A673 (cell line): ENCODE measurements around the gene SMIM28. TPM values are rescaled to one million over a fixed set of nuclear protein-coding genes. Genes with fewer than 3 reads are reported as not detected.

ENCODE experiments used
- BruUV-seq: library from RNA; stranded (reverse); fragments of 400-500 nt; replicated peaks from 2 replicates; lab custom pipeline; 2021; lab: Mats Ljungman, UMichigan
- CTCF ChIA-PET: fragments of 300-600 bp; sonication (Branson Sonifier 250); formaldehyde crosslinking; loops from one replicate; lab custom pipeline; 2022; ENCODE audit warnings: antibody characterized with exemption; lab: Charles Lee
- POLR2A ChIA-PET: fragments of 300-600 bp; sonication (Branson Sonifier 250); formaldehyde crosslinking; loops from one replicate; lab custom pipeline; 2022; ENCODE audit warnings: antibody characterized with exemption; ENCODE audit not compliant: low non-redundant PET; lab: Charles Lee
- DNase-seq: peaks from one replicate; pipeline ENCODE4 v3.0.0-alpha.2; 2015; ENCODE audit warnings: low spot score
- H3K27ac ChIP-seq: fragments of 200-600 bp; sonication (generic); 2 replicates; pipeline ENCODE4 v1.5.1; 2016; ENCODE audit warnings: mixed run types, low read depth, mild to moderate bottlenecking, mixed read lengths, antibody characterized with exemption, low read length; ENCODE audit not compliant: poor library complexity, severe bottlenecking
- H3K27me3 ChIP-seq: fragments of 200-600 bp; sonication (generic); replicated peaks from 2 replicates; pipeline ENCODE4 v1.6.1; 2017; ENCODE audit warnings: mixed run types, low read depth, mild to moderate bottlenecking, mixed read lengths, antibody characterized with exemption, low read length; ENCODE audit not compliant: insufficient read depth, poor library complexity
- H3K36me3 ChIP-seq: fragments of 200-600 bp; sonication (generic); 2 replicates; pipeline ENCODE4 v1.6.1; 2016; ENCODE audit warnings: mixed run types, mild to moderate bottlenecking, mixed read lengths, antibody characterized with exemption, low read length; ENCODE audit not compliant: insufficient read depth, poor library complexity, severe bottlenecking
- H3K4me1 ChIP-seq: fragments of 200-600 bp; sonication (generic); 2 replicates; pipeline ENCODE4 v1.6.1; 2017; ENCODE audit warnings: mixed run types, mild to moderate bottlenecking, mixed read lengths, antibody characterized with exemption, low read length; ENCODE audit not compliant: insufficient read depth, poor library complexity, severe bottlenecking
- H3K4me3 ChIP-seq: fragments of 200-600 bp; sonication (generic); 2 replicates; pipeline ENCODE4 v1.5.1; 2016; ENCODE audit warnings: low read depth, mixed run types, mild to moderate bottlenecking, mixed read lengths, low read length; ENCODE audit not compliant: poor library complexity, severe bottlenecking
- H3K9me3 ChIP-seq: fragments of 200-600 bp; sonication (generic); 2 replicates; pipeline ENCODE4 v1.6.1; 2016; ENCODE audit warnings: mixed run types, low read depth, mild to moderate bottlenecking, mixed read lengths, antibody characterized with exemption, low read length; ENCODE audit not compliant: poor library complexity, severe bottlenecking
- CTCF ChIP-seq: fragments of 300-800, 200-600 bp; sonication (generic); conservative IDR thresholded peaks from 2 replicates; pipeline ENCODE4 v1.5.1; 2017; ENCODE audit warnings: low read depth, mild to moderate bottlenecking, antibody characterized with exemption, low read length, moderate library complexity, mixed read lengths
- EZH2 ChIP-seq: fragments of 200-600 bp; sonication (generic); IDR thresholded peaks from 2 replicates; pipeline ENCODE4 v1.6.1; 2017; ENCODE audit warnings: borderline replicate concordance, low read depth, mild to moderate bottlenecking, mixed read lengths, antibody characterized with exemption, low read length; ENCODE audit not compliant: poor library complexity, severe bottlenecking
- intact Hi-C: fragments of 100-400 bp; cut with micrococcal nuclease; formaldehyde crosslinking; loops from one replicate; pipeline ENCODE4 v1.10.0; 2022; ENCODE audit not compliant: unreplicated experiment
- total RNA-seq: library from RNA; stranded (reverse); gene quantifications from 2 replicates; pipeline ENCODE4 v1.2.3, GENCODE V29; 2021

Gene SMIM28
- total RNA-seq, 1 experiment from 2014 or later = not detected

DNA sequence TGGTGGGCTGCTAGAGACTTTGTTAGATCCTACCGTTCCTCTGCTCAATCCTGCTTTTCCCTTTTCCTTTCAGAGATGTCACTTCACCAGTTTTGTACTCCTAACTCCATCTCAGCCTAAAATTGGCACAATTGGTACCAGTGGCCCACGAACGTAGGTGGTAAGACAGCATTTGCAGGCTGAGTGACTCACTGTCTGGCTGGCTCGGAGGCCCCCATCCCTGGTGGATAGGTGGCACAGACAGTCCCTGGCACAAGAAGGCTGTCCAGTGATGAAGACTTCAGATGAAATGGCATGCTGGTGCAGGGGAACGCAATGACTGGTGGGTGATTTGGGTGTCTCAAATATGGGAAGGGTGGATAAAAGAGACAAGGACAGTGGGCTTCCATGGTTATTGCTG lies 37.4 kb downstream of the SMIM28 start:
- H3K27me3 ChIP-seq = no peaks in the 10 kb centered on the region
- TF ChIP-seq CTCF (no peak), EZH2 (no peak)
- no peak overlapping the region for H3K4me3 ChIP-seq
- intact Hi-C loops = no loop called here
- ChIA-PET POLR2A (no interaction called here), CTCF (no interaction called here)
- peaks cover 4% of the 10 kb centered on the region for H3K4me1 ChIP-seq
- no peak for DNase-seq
- H3K27ac ChIP-seq = no peak overlapping the region
- BruUV-seq = no TSS peak
- H3K9me3 ChIP-seq = no peaks in the 10 kb centered on the region
- H3K36me3 ChIP-seq = no peaks in the 10 kb centered on the region

- H3K27me3 ChIP-seq = no peaks in the 10 kb centered on the region
- no TSS peak for BruUV-seq
- POLR2A ChIA-PET = no interaction called here
- intact Hi-C loops = no loop called here
- no peak overlapping the region for H3K4me3 ChIP-seq
- no peaks in the 10 kb centered on the region for H3K4me1 ChIP-seq
- no peak for TF ChIP-seq CTCF
- no peak for TF ChIP-seq EZH2
- DNase-seq = no peak
- H3K9me3 ChIP-seq = no peaks in the 10 kb centered on the region
- no peak overlapping the region for H3K27ac ChIP-seq
- H3K36me3 ChIP-seq = no peaks in the 10 kb centered on the region
- CTCF ChIA-PET = no interaction called here
These were observed 38.5 kb downstream of the SMIM28 start for GRCh38 chr6:138416206-138416605.

- no TSS peak for BruUV-seq
- H3K27me3 ChIP-seq = no peaks in the 10 kb centered on the region
- no peak overlapping the region for H3K27ac ChIP-seq
- no peaks in the 10 kb centered on the region for H3K36me3 ChIP-seq
- intact Hi-C loops = no loop called here
- H3K9me3 ChIP-seq = no peaks in the 10 kb centered on the region
- ChIA-PET POLR2A (no interaction called here), CTCF (no interaction called here)
- no peaks in the 10 kb centered on the region for H3K4me1 ChIP-seq
- DNase-seq = no peak
- H3K4me3 ChIP-seq = no peak overlapping the region
- TF ChIP-seq EZH2 (no peak), CTCF (no peak)
These were observed 39.9 kb downstream of the SMIM28 start for GRCh38 chr6:138417493-138418117.
